HG03558 (cell line): ENCODE measurements around the gene PNPLA1.
A peak's percentile ranks its signal among the peaks of the same experiment; 100 is the strongest.

Experiments used
- ATAC-seq: cut with Tn5 transposase; IDR thresholded peaks from one replicate; pipeline ENCODE4 v1.9.1; 2021; ENCODE audit warnings: moderate number of reproducible peaks; ENCODE audit not compliant: unreplicated experiment; ENCODE audit errors: extremely low read depth

The PNPLA1 gene, protein sequence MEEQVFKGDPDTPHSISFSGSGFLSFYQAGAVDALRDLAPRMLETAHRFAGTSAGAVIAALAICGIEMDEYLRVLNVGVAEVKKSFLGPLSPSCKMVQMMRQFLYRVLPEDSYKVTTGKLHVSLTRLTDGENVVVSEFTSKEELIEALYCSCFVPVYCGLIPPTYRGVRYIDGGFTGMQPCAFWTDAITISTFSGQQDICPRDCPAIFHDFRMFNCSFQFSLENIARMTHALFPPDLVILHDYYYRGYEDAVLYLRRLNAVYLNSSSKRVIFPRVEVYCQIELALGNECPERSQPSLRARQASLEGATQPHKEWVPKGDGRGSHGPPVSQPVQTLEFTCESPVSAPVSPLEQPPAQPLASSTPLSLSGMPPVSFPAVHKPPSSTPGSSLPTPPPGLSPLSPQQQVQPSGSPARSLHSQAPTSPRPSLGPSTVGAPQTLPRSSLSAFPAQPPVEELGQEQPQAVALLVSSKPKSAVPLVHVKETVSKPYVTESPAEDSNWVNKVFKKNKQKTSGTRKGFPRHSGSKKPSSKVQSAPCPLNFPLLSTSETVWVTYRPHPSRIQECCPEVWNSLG

GRCh38 chr6:36269834-36270705 is at the start of gene PNPLA1:
Gene PNPLA1 (plus strand): TSS chr6:36270060. CDS start chr6:36270460, 400 bp downstream.
- no peak for ATAC-seq

DNA sequence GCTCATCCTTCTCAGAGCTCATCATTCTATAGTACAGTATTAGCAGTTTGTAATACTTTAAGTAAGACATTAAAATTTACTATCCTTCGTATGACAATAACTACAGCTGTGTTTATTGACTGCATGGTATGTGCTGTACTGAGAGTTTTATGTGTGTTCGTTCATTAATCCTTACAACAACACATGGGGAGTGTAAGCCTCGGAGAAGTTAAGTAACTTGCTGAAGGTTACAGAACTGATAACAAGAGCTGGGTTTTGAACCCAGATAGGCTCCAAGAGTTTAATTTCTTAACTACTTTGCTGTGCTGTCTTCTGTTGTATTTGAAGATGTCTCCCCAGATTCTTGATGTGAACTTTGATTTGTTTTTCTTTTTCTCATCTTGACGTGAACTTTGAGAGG is 49.6 kb upstream of the PNPLA1 start:
- ATAC-seq = no peak

GRCh38 chr6:36221674-36222073 is 48.2 kb upstream of the PNPLA1 start:
- no peak for ATAC-seq

DNA sequence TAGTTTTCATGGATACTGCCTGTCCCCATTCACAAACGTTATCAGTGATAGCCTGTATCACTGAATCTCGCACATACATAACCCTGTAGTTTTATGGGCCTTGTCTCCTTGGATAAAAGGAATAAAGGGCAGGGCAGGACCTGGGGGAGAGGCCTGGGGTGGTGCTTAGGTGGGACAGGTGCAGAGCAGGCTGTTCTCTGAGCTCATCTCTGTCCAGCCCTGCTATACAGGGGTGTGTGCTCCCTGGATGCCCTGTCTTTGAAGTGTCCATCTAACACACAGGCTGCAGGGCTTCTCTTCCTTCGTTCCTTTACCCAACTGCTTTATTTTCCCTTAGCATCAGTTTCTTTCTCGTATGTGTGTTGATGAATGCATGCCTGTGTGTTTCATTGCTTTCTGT is 46.9 kb upstream of the PNPLA1 start:
- ATAC-seq = no peak

GRCh38 chr6:36223706-36224105 is 46.2 kb upstream of the PNPLA1 start:
- ATAC-seq = no peak

DNA sequence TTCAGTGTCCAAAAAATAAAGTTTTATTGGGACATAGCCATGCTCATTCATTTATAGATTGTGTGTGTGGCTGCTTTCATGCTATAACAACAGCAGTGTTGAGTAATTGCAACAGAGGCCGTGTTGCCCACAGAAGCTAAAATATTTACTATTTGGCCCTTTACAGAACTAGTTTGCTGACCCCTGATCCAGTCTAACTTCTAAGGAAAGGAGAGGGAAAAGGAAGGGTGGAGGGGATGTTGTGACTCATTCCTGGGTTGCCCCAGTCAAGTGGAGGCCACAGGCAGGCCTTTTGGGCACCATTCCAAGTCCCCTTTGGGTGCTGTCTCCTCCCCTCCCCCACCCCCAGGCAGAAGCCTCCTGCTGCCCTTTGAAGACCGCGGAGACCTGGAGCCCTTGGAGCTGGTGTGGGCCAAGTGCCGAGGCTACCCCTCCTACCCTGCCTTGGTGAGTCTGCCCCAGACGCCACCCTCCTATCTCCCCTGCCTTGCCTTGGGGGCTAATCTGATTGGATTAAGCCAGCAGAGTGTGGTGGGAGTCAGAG is 44.9 kb upstream of the PNPLA1 start:
- ATAC-seq = no peak

DNA sequence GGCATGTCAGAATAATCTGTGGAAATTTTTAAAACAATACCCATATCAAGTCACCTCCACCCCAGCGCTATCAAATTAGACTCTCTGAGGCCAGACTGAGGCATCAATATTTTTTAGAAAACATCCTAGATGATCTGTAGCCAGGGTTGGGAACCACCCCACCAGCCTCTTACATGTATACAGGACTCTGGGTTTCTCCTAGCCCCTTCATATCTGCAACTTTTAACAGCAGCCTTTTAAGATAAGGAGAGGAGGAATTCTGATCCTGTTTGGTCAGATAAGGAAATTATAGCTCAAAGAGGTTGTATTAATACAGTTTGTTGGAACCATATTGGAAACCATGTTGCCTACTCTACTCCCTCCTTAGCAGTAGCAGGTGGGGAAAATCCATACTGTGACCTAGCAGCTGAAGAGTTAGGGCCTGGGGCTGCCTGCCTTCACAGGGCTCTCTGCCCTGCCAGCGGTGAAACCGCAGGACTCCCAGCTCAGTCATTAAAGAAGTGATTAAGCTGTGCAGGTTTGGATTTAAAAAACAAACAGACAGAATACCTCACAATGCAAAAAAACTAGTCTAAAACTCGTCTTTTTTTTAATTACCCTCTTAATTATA is 43.3 kb upstream of the PNPLA1 start:
- ATAC-seq = no peak

- no peak for ATAC-seq
Measured at GRCh38 chr6:36227379-36228228, 42.3 kb upstream of the PNPLA1 start.

- ATAC-seq = no peak
Measured at GRCh38 chr6:36229223-36229622, 40.6 kb upstream of the PNPLA1 start.

GRCh38 chr6:36230371-36230770 is 39.5 kb upstream of the PNPLA1 start:
- ATAC-seq = no peak

- no peak for ATAC-seq
Measured at GRCh38 chr6:36232172-36232571, 37.7 kb upstream of the PNPLA1 start.

DNA sequence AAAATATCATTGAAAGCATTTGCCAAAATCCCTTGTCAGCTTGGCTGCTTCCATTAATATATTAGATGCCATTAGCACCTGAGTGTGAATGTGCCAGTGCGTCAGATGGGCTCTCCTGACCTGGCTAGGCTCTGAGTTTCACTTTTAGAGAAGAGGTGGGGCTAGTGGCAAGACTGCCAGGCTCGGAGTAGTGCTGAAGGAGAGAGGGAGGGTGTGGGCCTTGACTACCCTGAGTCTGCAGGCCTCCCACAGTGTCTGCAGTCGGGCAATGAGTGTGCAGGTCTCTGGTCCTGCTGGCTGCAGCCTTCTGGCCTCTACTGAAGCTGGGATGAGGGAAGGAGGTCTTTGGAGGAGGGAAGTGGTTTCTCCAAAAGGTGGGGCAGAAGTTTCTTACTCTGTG is 34.6 kb upstream of the PNPLA1 start:
- ATAC-seq = no peak

DNA sequence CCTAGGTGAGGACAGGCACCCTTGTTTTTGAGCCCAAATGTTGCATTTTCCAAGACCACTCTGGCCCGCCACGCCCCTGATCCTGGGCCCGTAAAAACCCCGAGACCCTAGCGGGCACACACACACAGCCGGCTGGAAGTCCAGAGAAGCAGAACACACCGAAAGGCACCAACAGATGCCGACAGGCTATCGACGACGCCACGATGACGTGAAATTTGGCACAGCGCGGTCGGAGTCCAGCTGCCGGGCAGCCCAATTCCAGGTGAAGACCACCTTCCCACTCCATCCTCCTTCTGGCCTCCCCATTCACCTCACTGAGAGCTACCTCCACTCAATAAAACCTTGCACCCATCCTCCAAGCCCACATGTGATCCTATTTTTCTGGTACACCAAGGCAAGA is 34.0 kb upstream of the PNPLA1 start:
- ATAC-seq = no peak

- no peak for ATAC-seq
Measured at GRCh38 chr6:36239774-36240173, 30.1 kb upstream of the PNPLA1 start.

DNA sequence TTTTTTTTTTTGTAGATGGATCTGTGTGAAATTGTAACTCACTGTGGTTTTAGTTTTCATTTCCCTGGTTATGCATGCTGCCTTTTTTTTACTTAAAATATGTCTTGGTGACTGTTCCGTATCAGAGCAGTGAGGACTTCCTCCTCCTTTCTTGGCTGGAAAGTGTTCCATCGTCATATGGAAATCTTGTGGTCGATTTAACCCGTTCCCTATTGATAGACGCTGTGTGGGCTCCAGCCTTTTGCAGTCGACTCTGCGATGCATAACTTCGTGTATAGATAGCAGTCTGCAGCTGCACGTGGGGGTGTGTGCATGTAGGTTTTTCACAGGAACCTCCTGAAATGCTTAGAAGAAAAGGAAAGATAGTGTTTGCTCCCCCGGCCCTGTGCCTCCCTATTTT is 28.1 kb upstream of the PNPLA1 start:
- ATAC-seq = peak; percentile 46

- no peak for ATAC-seq
Measured at GRCh38 chr6:36242161-36242560, 27.7 kb upstream of the PNPLA1 start.

- no peak for ATAC-seq
Measured at GRCh38 chr6:36242626-36243025, 27.2 kb upstream of the PNPLA1 start.

- ATAC-seq = no peak
Measured at GRCh38 chr6:36243562-36244212, 26.2 kb upstream of the PNPLA1 start.
